Glomerular endothelial cell (primary cell): ENCODE measurements around the gene ST14. TPM values are rescaled to one million over a fixed set of nuclear protein-coding genes. Genes with fewer than 3 reads are reported as not detected.
"Not testable (repeated sequence)": the region's sequence is repeated elsewhere in the genome, so short reads cannot be mapped to it uniquely, and the experiment has no call there.

Experiments
- DNase-seq: peaks from one replicate; pipeline ENCODE4 v3.0.0-alpha.2; 2011; ENCODE audit warnings: low read depth, low spot score; ENCODE audit errors: extremely low read depth
- total RNA-seq: library from RNA; depleted of rRNA; stranded (reverse); fragments of >200 nt; gene quantifications from 2 replicates; pipeline ENCODE4 v1.2.3, GENCODE V29; 2015

Gene ST14
- total RNA-seq, 1 donor from 2014 or later: 0.12 TPM

DNA sequence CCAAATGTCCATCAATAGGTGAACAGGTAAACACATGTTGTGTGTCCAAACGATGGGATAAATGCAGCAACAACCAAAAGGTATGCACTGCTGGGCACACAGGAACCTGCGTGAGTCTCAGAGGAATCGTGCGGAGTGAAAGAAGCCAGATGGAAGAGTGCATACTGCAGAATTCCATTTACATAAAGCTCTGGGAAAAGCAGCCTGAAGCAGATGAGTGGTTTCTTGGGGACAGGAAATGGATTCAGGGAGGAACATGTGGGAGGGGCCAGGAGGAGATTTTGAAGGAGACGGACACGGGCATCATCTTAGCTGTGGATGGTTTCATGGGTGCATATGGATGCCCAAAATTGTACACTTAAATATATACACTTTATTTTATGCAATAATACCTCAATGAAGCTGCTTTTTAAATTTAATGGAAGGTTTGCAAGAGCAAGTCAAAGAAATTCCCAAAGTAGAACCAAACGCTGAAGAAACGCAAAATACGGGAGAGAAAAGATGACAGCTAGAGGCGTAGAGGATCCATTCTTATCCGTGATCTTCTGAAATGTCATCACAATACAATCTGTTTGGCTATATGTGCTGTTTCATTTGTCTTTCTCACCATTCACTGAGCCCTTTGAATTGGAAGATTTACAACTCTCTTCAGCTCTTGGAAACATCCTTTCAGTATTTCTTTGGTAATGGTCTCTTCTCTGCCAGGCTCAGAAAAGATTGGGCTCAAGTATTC, 24.5 kb downstream of the ST14 start:
- no peak for DNase-seq

DNA sequence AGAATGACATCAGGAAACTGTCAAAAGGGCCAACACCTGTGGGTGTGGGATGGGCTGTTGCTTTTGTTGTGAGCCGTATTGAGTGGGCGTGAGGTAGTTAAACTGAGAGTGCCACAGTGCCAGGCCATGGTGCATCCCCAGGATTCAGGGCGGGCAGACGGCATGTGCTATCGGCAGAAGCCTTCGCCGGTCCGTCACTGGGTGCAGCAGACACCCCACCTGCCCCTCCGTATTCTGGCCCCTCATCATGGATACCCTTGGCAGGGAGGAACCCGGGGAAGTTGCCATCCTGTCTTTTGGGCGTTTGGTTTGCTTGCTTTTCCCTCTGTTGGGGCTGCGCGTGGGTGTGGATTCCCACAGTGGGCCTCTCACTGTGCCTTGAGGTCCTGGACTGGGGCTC, 27.5 kb downstream of the ST14 start:
- no peak for DNase-seq

DNA sequence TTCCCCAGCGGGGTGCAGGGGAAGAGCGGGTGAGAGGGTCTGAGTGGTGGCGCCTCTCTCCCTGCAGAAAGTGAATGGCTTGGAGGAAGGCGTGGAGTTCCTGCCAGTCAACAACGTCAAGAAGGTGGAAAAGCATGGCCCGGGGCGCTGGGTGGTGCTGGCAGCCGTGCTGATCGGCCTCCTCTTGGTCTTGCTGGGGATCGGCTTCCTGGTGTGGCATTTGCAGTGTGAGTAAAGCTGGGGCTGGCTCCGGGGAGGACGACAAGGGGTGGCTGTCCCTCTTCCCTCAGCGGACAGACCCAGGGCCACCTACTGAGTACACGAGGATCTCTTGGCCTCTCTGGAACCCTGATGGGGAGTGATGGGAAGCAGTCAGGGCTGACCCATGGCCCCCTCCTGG, 28.5 kb downstream of the ST14 start:
- no peak for DNase-seq

DNA sequence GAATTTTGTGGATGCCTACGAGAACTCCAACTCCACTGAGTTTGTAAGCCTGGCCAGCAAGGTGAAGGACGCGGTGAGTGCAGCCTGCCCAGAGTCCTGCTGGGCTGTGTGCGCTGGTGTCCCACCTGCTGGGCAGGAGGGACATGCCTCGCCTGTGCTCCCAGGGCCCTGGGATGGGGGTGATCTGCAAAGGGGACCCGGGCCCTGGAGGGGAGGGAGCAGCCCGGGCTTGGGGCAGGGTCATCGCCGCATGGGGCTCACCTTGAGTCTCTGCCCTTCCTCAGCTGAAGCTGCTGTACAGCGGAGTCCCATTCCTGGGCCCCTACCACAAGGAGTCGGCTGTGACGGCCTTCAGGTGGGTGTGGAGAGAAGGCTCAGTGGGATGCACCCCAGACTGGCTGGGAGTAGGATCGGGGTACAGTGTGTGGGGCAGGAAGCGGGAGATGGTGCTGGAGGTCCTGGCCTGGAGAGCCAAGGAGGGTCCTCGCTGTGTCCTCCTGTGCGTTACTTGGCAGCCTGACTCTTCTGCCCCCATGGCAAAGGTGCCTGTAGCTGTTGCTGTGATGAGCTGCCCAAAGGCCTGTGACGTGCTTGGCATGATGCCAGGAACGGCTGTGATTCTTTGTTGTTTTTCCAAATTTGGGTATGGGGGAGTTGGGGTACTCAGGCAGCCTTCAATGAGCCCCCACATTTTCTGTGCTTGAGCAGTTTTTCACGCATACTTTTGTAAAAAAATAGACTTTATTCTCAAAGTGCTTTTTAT, 29.2 kb downstream of the ST14 start:
- no peak for DNase-seq

DNA sequence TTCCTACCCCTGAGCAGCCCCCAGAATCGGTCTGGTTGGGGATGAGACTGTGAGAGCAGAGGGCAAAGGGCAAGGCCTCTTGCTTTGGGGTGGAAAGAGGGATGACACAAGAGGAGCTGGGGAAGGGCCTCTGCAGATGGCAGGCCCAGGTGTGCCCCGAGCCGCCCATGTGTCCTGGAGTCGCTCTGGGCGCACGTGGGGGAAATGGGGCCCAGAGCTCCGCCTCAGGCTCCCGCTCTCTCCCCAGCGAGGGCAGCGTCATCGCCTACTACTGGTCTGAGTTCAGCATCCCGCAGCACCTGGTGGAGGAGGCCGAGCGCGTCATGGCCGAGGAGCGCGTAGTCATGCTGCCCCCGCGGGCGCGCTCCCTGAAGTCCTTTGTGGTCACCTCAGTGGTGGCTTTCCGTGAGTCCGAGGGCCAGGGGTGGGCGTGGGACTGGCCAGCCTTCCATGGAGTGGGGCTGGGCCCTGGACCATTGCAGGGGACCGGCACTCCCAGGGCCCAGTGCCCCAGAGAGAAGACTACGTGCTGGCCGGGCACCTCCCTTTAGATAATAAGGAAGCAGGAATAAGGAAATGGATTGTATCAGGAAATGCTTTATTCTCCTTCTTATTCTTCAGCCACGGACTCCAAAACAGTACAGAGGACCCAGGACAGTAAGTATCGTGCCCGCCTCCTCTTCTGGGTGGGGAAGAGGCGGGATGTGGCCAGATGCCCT, 30.1 kb downstream of the ST14 start:
- DNase-seq: no peak

DNA sequence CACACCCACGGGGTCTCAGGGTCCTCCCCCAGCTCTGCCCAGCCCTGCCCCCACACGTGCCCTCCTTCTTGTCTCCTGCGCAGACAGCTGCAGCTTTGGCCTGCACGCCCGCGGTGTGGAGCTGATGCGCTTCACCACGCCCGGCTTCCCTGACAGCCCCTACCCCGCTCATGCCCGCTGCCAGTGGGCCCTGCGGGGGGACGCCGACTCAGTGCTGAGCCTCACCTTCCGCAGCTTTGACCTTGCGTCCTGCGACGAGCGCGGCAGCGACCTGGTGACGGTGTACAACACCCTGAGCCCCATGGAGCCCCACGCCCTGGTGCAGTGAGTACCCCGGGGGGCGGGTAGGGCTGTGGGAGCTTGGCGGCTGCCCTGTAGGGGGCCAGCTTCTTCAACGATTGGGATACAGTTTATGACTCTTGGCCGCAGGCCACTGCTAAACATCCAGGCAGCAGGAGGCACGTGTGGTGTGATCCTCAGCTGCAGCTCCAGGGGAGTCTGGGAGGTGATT, 30.8 kb downstream of the ST14 start:
- DNase-seq: no peak

DNA sequence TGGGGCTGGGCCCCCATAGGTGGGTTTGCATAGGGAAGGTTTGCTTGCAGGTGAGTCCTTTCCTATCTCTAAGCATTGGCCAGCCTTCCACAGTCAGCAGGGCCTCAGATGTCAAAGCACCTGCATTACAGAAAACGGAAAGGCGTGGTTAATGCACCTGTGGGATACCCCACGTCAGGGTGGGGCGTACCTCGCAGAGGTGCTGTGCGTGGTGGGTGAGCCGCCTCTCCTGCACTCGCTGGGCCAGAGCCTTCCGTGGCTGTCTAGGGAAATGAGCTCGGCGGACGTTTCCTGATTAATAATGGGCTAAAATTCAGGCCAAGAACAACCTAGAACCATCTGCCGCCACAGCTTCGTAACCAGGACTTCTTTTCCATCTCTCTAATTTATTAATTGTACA, 32.3 kb downstream of the ST14 start:
- no peak for DNase-seq

DNA sequence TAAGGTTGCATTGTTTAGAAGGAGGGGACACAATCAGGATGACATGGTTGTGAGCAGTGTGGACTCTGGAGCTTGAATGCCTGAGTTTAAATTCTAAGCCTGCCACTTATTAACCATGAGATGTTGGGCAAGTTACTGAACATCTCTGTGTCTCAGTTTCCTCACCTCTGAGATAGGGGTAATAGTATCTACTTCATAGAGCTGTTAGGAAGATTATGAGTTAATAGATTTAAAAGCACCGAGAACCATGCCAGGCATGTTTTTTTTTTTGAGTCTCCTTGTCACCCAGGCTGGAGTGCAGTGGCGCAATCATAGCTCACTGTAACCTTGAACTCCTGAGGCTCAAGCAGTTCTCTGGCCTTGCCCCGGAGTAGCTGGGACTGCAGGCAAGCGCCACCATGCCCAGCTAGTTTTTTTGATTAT, 33.3 kb downstream of the ST14 start:
- DNase-seq: no peak

DNA sequence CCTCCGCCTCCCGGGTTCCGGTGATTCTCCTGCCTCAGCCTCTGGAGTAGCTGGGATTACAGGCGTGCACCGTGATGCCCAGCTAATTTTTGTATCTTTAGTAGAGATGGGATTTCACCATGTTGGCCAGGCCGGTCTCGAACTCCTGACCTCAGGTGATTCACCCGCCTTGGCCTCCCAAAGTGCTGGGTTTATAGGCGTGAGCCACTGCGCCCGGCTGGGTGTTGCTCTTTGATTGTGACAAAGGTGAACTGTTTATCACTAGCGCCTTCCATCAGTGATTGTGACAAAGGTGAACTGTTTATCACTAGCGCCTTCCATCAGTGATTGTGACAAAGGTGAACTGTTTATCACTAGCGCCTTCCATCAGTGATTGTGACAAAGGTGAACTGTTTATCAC, 34.0 kb downstream of the ST14 start:
- DNase-seq: not testable (repeated sequence)

DNA sequence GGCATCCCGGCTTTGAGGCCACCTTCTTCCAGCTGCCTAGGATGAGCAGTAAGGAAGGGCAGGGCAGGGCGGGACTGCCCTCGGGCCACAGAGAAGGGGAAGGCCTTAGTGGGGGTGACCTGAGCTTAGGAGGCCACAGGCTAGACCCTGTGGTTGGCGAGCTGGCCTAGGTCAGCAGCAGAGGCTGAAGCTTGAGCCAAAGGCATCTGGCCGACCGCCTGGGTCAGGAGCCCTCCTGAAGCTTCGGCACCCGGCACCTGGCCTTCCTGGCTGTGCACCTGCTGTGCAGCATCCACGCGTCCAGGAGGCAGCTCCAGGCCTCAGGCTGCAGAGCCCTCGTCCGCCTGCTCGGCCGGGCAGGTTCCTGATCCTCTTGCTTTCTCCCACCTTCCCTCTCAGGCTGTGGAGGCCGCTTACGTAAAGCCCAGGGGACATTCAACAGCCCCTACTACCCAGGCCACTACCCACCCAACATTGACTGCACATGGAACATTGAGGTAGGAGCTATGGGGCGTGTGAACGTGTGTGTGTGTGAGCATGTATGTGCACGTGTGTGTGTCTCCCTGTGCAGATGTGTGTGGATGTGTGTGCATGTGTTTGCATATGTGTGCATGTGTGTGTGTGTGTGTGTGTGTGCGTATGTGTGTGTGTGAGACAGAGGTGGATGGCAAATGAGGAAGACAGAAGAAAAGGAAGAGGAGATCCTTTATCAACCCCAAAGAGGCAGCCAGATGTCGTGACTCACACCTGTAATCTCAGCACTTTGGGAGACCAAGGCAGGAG, 34.9 kb downstream of the ST14 start:
- DNase-seq: no peak

DNA sequence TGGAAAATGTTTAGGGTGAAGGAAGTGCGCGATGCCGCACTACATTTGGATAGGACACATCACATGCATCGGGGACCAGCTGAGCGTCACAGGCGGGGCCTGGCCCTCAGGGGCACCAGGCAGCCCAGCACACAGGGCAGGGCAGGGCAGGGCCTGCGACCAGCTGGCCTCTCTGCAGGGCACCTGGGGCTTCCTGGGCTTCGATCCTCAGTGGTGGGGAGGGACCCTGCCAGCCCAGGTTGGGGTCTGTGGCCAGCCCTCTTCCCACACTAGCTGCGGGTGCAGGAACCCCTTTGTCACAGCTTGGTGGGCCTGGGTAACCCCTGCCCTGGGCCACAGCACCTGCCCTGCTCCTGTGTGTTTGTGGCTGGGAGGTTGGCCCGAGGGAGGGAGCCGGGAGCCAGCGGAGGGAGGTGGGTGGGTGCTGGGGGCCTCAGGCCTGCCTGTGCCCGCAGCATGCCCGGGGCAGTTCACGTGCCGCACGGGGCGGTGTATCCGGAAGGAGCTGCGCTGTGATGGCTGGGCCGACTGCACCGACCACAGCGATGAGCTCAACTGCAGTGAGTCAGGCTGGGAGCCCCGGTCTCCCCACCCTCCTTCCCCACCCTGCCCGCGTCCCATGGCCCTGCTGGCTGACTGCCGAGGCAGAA, 37.9 kb downstream of the ST14 start:
- no peak for DNase-seq

DNA sequence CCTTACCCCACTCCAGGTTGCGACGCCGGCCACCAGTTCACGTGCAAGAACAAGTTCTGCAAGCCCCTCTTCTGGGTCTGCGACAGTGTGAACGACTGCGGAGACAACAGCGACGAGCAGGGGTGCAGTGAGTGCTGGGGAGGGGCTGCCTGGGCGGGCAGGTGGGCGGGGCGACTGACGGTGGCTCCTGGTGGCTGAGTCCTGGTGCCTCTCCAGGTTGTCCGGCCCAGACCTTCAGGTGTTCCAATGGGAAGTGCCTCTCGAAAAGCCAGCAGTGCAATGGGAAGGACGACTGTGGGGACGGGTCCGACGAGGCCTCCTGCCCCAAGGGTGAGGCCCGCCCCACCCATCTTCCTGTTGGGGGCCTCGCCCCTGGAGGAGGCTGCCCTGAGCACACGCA, 38.7 kb downstream of the ST14 start:
- DNase-seq: no peak

DNA sequence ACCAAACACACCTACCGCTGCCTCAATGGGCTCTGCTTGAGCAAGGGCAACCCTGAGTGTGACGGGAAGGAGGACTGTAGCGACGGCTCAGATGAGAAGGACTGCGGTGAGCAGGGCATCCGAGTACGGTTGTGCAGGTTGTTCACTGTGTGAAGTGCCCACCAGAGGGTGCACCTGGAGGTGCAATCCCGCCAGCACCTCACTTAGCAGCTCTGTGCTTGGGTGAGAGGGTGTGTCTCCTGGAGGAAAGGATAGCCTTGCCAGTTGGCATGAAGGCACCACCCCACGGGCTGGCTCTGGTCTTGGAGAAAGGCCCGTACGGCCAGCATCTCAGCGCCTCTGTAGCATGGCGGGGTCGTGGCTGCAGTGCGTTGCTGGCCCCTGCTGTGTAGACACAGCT, 39.4 kb downstream of the ST14 start:
- DNase-seq: no peak

DNA sequence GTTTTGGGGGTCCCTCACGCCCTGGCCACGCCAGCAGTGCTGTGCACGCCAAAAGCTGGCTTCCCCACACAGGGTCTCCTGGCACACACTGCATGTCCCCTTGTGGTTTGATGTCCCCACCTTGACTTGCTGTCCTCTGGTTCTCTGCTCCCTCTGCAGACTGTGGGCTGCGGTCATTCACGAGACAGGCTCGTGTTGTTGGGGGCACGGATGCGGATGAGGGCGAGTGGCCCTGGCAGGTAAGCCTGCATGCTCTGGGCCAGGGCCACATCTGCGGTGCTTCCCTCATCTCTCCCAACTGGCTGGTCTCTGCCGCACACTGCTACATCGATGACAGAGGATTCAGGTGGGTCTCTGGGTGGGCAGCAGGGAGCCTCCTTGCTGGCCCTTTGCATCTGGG, 40.2 kb downstream of the ST14 start:
- DNase-seq: no peak

DNA sequence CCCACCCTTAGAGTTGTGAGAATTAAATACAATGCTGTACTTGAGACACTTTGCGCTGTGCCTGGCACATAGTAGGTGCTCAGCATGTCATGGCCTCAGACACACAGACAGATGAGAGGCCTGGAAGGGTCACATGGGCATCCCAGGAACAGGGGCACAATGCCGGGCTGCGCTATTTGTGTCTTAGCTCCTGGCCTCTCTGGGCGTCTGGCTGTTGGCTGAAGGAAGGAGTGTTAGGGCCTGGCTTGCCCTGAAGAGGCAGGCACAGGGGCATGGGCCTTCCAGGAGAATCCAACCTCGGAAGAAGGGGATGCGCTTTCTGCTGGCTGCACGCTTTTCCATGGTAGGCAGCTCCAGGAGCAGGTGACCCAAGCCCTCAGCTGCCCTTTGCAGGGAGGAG, 41.4 kb downstream of the ST14 start:
- DNase-seq: no peak

DNA sequence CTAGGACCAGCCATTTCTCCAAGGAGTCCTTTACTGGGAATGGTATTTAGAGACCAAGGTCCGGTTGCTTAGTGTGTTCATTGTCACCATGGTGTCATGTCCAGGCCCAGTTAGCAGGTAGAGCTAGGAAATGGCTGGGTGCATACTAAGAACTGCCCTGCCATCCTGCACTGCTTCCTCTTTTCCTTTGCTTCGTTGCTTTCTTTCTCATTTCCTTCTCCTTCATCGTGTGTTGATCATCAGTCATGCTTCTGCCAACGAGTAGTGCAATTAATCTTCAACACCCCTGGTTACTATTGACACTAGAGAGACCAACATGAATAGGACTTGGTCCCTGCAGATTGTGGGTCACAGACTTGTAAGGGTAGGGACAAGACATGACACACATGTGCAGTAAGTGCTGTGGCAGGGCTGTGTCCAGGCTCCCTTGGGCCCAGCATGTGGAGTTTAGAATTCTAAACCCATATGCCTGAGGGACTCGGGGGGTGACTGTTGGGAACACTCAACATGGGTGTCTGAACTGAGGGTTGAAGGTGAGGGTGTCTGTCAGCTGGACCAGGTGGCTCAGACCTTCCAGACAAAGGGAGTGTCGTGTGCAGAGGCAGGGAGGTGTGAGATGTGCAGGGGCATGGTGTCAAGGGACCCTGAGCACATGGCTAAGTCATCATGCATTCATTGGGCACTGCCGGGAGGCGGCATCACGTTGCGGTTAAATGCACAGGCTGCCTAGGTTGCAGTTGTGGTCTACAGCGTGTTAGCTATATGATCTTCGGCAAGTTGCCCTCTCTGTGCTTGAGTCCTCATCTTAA, 42.6 kb downstream of the ST14 start:
- DNase-seq: no peak

DNA sequence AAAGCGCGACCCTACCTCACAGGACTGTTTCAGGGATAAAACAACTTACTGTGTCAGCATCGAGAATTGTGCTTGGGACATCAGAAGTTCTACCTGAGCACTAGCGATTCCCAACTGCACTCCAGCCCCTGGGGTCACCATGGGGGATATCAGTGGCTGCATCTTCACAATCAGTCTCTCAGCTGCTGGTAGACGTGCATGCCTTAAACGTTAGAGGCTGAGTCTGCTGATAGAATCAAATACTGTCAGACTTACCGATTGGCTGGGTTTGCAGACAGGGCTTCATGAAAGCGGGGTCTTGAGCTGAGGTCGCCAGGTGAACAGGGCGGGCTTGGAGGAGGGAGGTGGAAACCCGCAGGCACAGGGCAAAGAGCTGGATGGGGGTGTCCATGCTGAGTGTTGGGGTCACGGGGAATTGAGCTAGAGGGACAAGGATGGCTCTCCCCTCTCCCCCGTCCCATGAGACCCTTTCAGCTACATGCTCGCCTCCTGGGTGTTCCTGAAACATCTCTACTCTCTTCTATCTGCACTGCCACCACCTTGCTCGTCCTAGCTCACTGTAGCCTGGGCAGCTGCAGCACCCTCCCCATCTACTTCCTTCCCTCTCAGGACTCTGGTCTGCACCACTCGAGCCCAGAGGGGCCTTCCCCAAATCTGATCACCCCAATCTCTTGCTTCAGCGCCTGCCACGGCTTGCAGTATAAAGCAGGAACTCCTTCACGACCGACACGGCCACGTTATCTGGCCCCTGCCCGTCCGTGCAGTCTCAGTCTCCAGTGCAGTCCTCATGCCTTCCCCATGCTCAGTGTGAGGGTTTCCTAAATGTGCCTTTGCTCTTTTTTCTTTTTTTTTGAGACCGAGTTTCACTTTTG, 43.5 kb downstream of the ST14 start:
- DNase-seq: no peak
